Measurements from ENCODE around the gene ZSWIM5. TPM values are rescaled to one million over a fixed set of nuclear protein-coding genes. Genes with fewer than 3 reads are reported as not detected.

The ZSWIM5 gene
- total and polyA plus RNA-seq, 9 of the 15 experiments (the other 6 are each of a cell fraction or from before 2014, with no cell fraction given), result under 0.01 to 0.07 (median 0.03) TPM; not detected in 3

DNA sequence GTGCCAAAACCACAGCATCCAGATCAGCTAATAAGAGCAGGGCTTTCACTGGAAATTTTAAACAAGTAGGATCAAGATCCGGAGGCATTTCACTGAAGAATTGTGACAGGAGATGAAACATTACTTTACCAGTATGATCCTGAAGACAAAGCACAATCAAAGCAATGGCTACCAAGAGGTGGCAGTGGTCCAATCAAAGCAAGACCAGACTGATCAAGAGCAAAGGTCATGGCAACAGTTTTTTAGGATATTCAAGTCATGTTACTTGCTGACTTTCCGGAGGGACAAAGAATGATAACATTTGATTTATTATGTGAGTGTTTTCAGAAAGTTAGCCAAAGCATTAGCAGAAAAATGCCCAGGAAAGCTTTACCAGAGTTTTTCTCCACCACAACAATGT, 8.2 kb downstream of the ZSWIM5 start:
- ATAC-seq (no peak), DNase-seq (ENCODE audit: extremely low read depth in 1 of 4, low spot score in 3 of 4) (no peak), FAIRE-seq (no peak)
- Histone ChIP-seq H3K79me2 (ENCODE audit: control insufficient read depth, insufficient read depth, low read length) (no peaks in the 10 kb centered on the region), H3K9me3 (replicated peaks; ENCODE audit: control insufficient read depth, insufficient read depth, low read depth, low read length) (0 out of 2 replicates have a peak, but pooled peaks cover 2% of the 10 kb centered on the region), H3K9ac (ENCODE audit: insufficient read depth in 1 of 2, low read depth in 2 of 2, low read length in 2 of 2) (no peak overlapping the region), H3K4me1 (replicated peaks in 1 of 2; ENCODE audit: control insufficient read depth in 2 of 2, insufficient read depth in 2 of 2, low read length in 2 of 2) (no peaks in the 10 kb centered on the region), H3K27me3 (ENCODE audit: control insufficient read depth in 2 of 2, insufficient read depth in 2 of 2, low read length in 2 of 2) (peaks cover 0 to 2% of the 10 kb centered on the region in 2 experiments; a peak in 1 of 5 replicates), H3K27ac (ENCODE audit: extremely low read depth, low read depth, low read length) (no peak overlapping the region), H3K9me1 (ENCODE audit: control insufficient read depth, insufficient read depth, low read length) (no peaks in the 10 kb centered on the region), H3K36me3 (ENCODE audit: control insufficient read depth, insufficient read depth, low read length) (no peaks in the 10 kb centered on the region), H3K4me3 (no peak overlapping the region), H4K20me1 (replicated peaks; ENCODE audit: control insufficient read depth, insufficient read depth, low read length) (no peaks in the 10 kb centered on the region), H3K4me2 (ENCODE audit: insufficient read depth, low read length) (no peak overlapping the region), H2AFZ (ENCODE audit: low read depth, low read length) (no peak overlapping the region)
- POLR2A ChIA-PET, result interaction anchor here (1.0 kb wide), 1 partner anchor 27 kb away, joined by 3 read pairs; no protein-coding TSS in a partner anchor
- TF ChIP-seq, protein P1, sequence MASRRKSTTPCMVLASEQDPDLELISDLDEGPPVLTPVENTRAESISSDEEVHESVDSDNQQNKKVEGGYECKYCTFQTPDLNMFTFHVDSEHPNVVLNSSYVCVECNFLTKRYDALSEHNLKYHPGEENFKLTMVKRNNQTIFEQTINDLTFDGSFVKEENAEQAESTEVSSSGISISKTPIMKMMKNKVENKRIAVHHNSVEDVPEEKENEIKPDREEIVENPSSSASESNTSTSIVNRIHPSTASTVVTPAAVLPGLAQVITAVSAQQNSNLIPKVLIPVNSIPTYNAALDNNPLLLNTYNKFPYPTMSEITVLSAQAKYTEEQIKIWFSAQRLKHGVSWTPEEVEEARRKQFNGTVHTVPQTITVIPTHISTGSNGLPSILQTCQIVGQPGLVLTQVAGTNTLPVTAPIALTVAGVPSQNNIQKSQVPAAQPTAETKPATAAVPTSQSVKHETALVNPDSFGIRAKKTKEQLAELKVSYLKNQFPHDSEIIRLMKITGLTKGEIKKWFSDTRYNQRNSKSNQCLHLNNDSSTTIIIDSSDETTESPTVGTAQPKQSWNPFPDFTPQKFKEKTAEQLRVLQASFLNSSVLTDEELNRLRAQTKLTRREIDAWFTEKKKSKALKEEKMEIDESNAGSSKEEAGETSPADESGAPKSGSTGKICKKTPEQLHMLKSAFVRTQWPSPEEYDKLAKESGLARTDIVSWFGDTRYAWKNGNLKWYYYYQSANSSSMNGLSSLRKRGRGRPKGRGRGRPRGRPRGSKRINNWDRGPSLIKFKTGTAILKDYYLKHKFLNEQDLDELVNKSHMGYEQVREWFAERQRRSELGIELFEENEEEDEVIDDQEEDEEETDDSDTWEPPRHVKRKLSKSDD (conservative IDR thresholded peaks at IDR 0.05; ENCODE audit: low read length), result no peak
- no peak for TF ChIP-seq MECOM (CRISPR knock-in tag; IDR thresholded peaks at IDR 0.05)
- peak; percentile 19 for TF ChIP-seq MEIS2 (IDR thresholded peaks at IDR 0.05; ENCODE audit: partially characterized antibody)
- TF ChIP-seq, protein P2, sequence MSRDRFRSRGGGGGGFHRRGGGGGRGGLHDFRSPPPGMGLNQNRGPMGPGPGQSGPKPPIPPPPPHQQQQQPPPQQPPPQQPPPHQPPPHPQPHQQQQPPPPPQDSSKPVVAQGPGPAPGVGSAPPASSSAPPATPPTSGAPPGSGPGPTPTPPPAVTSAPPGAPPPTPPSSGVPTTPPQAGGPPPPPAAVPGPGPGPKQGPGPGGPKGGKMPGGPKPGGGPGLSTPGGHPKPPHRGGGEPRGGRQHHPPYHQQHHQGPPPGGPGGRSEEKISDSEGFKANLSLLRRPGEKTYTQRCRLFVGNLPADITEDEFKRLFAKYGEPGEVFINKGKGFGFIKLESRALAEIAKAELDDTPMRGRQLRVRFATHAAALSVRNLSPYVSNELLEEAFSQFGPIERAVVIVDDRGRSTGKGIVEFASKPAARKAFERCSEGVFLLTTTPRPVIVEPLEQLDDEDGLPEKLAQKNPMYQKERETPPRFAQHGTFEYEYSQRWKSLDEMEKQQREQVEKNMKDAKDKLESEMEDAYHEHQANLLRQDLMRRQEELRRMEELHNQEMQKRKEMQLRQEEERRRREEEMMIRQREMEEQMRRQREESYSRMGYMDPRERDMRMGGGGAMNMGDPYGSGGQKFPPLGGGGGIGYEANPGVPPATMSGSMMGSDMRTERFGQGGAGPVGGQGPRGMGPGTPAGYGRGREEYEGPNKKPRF (IDR thresholded peaks at IDR 0.05; ENCODE audit: low read depth, low read length), result no peak
- TF ChIP-seq, protein P3, sequence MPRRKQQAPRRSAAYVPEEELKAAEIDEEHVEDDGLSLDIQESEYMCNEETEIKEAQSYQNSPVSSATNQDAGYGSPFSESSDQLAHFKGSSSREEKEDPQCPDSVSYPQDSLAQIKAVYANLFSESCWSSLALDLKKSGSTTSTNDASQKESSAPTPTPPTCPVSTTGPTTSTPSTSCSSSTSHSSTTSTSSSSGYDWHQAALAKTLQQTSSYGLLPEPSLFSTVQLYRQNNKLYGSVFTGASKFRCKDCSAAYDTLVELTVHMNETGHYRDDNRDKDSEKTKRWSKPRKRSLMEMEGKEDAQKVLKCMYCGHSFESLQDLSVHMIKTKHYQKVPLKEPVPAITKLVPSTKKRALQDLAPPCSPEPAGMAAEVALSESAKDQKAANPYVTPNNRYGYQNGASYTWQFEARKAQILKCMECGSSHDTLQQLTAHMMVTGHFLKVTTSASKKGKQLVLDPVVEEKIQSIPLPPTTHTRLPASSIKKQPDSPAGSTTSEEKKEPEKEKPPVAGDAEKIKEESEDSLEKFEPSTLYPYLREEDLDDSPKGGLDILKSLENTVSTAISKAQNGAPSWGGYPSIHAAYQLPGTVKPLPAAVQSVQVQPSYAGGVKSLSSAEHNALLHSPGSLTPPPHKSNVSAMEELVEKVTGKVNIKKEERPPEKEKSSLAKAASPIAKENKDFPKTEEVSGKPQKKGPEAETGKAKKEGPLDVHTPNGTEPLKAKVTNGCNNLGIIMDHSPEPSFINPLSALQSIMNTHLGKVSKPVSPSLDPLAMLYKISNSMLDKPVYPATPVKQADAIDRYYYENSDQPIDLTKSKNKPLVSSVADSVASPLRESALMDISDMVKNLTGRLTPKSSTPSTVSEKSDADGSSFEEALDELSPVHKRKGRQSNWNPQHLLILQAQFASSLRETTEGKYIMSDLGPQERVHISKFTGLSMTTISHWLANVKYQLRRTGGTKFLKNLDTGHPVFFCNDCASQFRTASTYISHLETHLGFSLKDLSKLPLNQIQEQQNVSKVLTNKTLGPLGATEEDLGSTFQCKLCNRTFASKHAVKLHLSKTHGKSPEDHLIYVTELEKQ (CRISPR knock-in tag; IDR thresholded peaks at IDR 0.05), result no peak
- BruUV-seq (replicated peaks), result no TSS peak
- intact Hi-C loops (cut with micrococcal nuclease), result no loop called here
- in situ Hi-C loops (cut with MboI), result no loop called here
- 3% methylated on average over 2 of the region's 2 CpGs for WGBS (ENCODE audit: insufficient coverage, low coverage, missing lambda C conversion rate)
- CTCF ChIA-PET (ENCODE audit: low intra/inter-chr PET ratio), result no interaction called here
